HepG2 (cell line): ENCODE results near the gene CAPN15. TPM values are rescaled to one million over a fixed set of nuclear protein-coding genes. Genes with fewer than 3 reads are reported as not detected.

ENCODE experiments used
- AKAP8 ChIP-seq: sonication (generic); formaldehyde crosslinking; IDR thresholded peaks from 2 replicates; pipeline ENCODE4 v1.5.1; 2020; ENCODE audit warnings: mild to moderate bottlenecking, missing genetic modification reagents
- GATA4 ChIP-seq: sonication (generic); IDR thresholded peaks from 2 replicates; pipeline ENCODE4 v1.6.1; 2016; ENCODE audit warnings: antibody characterized with exemption, low read depth, borderline replicate concordance
- GATAD2A ChIP-seq: IDR thresholded peaks from 2 replicates; pipeline ENCODE4 v1.6.1; 2016
- GTF3A ChIP-seq: sonication (generic); formaldehyde crosslinking; conservative IDR thresholded peaks from 2 replicates; pipeline ENCODE4 v1.4.0; 2020; ENCODE audit warnings: mild to moderate bottlenecking, missing genetic modification reagents
- KDM4B ChIP-seq: sonication (generic); formaldehyde crosslinking; IDR thresholded peaks from 2 replicates; pipeline ENCODE4 v1.4.0; 2020; ENCODE audit warnings: missing genetic modification reagents
- KLF12 ChIP-seq: sonication (generic); formaldehyde crosslinking; IDR thresholded peaks from 2 replicates; pipeline ENCODE4 v1.4.0; 2020; ENCODE audit warnings: missing genetic modification reagents, borderline replicate concordance
- MED1 ChIP-seq: sonication (generic); formaldehyde crosslinking; IDR thresholded peaks from 2 replicates; pipeline ENCODE4 v1.4.0; 2020; ENCODE audit warnings: missing genetic modification reagents
- NFE2L1 ChIP-seq: sonication (generic); formaldehyde crosslinking; IDR thresholded peaks from 2 replicates; pipeline ENCODE4 v1.4.0; 2020; ENCODE audit warnings: missing genetic modification reagents, mild to moderate bottlenecking, borderline replicate concordance
- NR2F6 ChIP-seq, 2 experiments: IDR thresholded peaks; 2 replicates each; pipeline ENCODE4 v1.6.1; 2016; ENCODE audit warnings: antibody characterized with exemption in 1 of 2, mild to moderate bottlenecking in 1 of 2
- NRL ChIP-seq: sonication (generic); formaldehyde crosslinking; IDR thresholded peaks from 2 replicates; pipeline ENCODE4 v1.5.0; 2020; ENCODE audit warnings: missing genetic modification reagents, mild to moderate bottlenecking, moderate library complexity, borderline replicate concordance
- PBX3 ChIP-seq: sonication (generic); formaldehyde crosslinking; IDR thresholded peaks from 2 replicates; pipeline ENCODE4 v1.8.1; 2023; ENCODE audit warnings: missing genetic modification reagents, inconsistent platforms, borderline replicate concordance
- POLR2G ChIP-seq: fragments of 200-400 bp; formaldehyde crosslinking; IDR thresholded peaks from 2 replicates; pipeline ENCODE4 v1.6.1; 2018; ENCODE audit warnings: mild to moderate bottlenecking, low read depth, low read length, moderate library complexity
- RBM22 ChIP-seq: fragments of 200-400 bp; formaldehyde crosslinking; optimal IDR thresholded peaks from 2 replicates; pipeline ENCODE3; 2017; ENCODE audit warnings: mild to moderate bottlenecking, low read length, moderate library complexity
- SALL1 ChIP-seq: sonication (generic); formaldehyde crosslinking; IDR thresholded peaks from 2 replicates; pipeline ENCODE4 v1.8.0; 2022; ENCODE audit warnings: mild to moderate bottlenecking, missing genetic modification reagents
- SKI ChIP-seq: fragments of 450-650 bp; IDR thresholded peaks from one replicate; pipeline ENCODE4 v1.6.1; 2018; ENCODE audit warnings: mild to moderate bottlenecking; ENCODE audit not compliant: partially characterized antibody
- SMAD1 ChIP-seq: sonication (generic); formaldehyde crosslinking; IDR thresholded peaks from 2 replicates; pipeline ENCODE4 v1.4.0; 2020; ENCODE audit warnings: missing genetic modification reagents, low read depth, mild to moderate bottlenecking, borderline replicate concordance
- polyA plus RNA-seq, 8 experiments: library from polyadenylated mRNA; depleted of rRNA in 3 of 8; stranded (reverse) in 7 of 8; unstranded in 1 of 8; fragments of >200 nt; fragmentation: Illumina TruSeq in 4 of 8; extraction: Trizol in 4 of 8; gene quantifications; 2 replicates each; pipeline versions ENCODE4 v1.2.1 to v1.2.3, GENCODE V29; 2011 to 2016; ENCODE audit warnings: low read depth in 4 of 8, missing spikeins in 1 of 8, mixed read lengths in 1 of 8; ENCODE audit not compliant: insufficient read depth in 1 of 8
- total RNA-seq, 5 experiments: library from RNA; depleted of rRNA; stranded (reverse); fragments of >200 nt; fragmentation: Illumina TruSeq; extraction: Trizol; gene quantifications; 2 replicates each; pipeline ENCODE4 v1.2.3, GENCODE V29; 2016; ENCODE audit warnings: low read depth in 1 of 5
- TF ChIP-seq, protein P1 (sequence below): sonication (generic); formaldehyde crosslinking; IDR thresholded peaks from 2 replicates; pipeline ENCODE4 v1.4.0; 2020; ENCODE audit warnings: missing genetic modification reagents, mild to moderate bottlenecking, borderline replicate concordance
- TF ChIP-seq, protein P2 (sequence below): sonication (generic); formaldehyde crosslinking; IDR thresholded peaks from 2 replicates; pipeline ENCODE4; 2020; ENCODE audit warnings: missing genetic modification reagents, mild to moderate bottlenecking, borderline replicate concordance
- TF ChIP-seq, protein P3 (sequence below): sonication (generic); formaldehyde crosslinking; IDR thresholded peaks from 2 replicates; pipeline ENCODE4 v1.5.0; 2020; ENCODE audit warnings: mild to moderate bottlenecking, missing genetic modification reagents, moderate library complexity

Gene CAPN15
- total and polyA plus RNA-seq, 2 of the 13 experiments (the other 11 are each of a cell fraction or from before 2014, with no cell fraction given), result 14.9 to 24.5 TPM

DNA sequence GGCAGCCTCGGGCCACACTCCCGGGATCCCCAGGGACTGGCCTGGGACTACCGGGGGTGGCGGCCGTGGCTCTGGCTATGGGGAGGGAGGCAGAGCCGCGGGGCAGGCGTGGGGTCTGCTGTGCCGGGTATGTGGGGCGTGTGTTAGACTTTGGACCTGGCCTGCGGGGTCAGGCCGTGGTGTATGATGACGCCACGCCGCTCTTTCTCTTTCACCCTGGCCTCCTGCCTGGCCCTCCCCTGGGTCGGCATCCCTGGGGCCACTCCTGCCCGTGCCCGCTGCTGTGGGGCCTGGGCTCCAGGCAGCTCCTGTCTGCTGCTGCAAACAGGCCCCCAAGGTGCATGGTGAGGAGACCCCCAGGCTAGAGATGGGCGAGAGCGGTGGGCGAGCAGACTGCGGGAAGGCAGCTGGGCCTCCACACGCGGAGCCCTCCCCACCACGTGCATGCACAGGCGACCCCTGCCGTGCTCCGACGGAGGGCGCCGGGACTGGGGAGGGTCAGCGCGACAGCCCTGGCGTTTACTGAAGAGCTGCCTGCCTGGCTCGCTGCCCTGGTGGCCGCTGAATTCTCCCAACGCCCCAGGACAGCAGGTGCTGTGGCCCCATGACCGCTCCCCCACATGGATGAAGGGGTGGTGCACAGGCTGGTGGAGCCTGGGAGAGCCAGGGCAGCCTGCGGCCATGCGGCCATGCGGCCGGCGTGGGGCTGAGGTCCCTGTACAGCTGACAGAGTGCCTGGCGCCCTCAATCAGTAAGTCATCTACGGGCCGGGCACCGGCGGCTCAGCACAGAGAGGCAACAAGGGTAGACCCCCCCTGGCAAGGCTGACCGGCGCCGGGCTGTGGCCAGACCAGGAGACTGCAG, 16.0 kb downstream of the CAPN15 start (continued):
- peak; percentile 24 for TF ChIP-seq RBM22
- peak; percentile 44; the same call in 1 of the 2 replicates for TF ChIP-seq NRL (CRISPR knock-in tag)
- no peak for TF ChIP-seq GATA4
- 0 out of 2 replicates have a peak, but pooled peaks have one; percentile 34 for TF ChIP-seq KLF12 (CRISPR knock-in tag)
- TF ChIP-seq, protein P1, sequence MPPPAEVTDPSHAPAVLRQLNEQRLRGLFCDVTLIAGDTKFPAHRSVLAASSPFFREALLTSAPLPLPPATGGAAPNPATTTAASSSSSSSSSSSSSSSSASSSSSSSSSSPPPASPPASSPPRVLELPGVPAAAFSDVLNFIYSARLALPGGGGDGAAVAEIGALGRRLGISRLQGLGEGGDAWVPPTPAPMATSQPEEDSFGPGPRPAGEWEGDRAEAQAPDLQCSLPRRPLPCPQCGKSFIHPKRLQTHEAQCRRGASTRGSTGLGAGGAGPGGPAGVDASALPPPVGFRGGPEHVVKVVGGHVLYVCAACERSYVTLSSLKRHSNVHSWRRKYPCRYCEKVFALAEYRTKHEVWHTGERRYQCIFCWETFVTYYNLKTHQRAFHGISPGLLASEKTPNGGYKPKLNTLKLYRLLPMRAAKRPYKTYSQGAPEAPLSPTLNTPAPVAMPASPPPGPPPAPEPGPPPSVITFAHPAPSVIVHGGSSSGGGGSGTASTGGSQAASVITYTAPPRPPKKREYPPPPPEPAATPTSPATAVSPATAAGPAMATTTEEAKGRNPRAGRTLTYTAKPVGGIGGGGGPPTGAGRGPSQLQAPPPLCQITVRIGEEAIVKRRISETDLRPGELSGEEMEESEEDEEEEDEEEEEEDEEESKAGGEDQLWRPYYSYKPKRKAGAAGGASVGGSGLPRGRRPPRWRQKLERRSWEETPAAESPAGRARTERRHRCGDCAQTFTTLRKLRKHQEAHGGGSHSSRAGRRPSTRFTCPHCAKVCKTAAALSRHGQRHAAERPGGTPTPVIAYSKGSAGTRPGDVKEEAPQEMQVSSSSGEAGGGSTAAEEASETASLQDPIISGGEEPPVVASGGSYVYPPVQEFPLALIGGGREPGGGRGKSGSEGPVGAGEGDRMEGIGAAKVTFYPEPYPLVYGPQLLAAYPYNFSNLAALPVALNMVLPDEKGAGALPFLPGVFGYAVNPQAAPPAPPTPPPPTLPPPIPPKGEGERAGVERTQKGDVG (CRISPR knock-in tag), result peak; percentile 98
- TF ChIP-seq SKI, result peak; percentile 32
- peak; percentile 73 for TF ChIP-seq NR2F6 (IDR thresholded peaks at IDR 0.05)
- peak; percentile 66 for TF ChIP-seq NR2F6 (CRISPR knock-in tag; IDR thresholded peaks at IDR 0.05)
- TF ChIP-seq AKAP8 (CRISPR knock-in tag), result peak; percentile 69; the same call in 1 of the 2 replicates
- TF ChIP-seq, protein P2, sequence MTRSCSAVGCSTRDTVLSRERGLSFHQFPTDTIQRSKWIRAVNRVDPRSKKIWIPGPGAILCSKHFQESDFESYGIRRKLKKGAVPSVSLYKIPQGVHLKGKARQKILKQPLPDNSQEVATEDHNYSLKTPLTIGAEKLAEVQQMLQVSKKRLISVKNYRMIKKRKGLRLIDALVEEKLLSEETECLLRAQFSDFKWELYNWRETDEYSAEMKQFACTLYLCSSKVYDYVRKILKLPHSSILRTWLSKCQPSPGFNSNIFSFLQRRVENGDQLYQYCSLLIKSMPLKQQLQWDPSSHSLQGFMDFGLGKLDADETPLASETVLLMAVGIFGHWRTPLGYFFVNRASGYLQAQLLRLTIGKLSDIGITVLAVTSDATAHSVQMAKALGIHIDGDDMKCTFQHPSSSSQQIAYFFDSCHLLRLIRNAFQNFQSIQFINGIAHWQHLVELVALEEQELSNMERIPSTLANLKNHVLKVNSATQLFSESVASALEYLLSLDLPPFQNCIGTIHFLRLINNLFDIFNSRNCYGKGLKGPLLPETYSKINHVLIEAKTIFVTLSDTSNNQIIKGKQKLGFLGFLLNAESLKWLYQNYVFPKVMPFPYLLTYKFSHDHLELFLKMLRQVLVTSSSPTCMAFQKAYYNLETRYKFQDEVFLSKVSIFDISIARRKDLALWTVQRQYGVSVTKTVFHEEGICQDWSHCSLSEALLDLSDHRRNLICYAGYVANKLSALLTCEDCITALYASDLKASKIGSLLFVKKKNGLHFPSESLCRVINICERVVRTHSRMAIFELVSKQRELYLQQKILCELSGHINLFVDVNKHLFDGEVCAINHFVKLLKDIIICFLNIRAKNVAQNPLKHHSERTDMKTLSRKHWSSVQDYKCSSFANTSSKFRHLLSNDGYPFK (CRISPR knock-in tag), result peak; percentile 51; the same call in 1 of the 2 replicates
- peak; percentile 72; the same call in 1 of the 2 replicates for TF ChIP-seq SALL1 (CRISPR knock-in tag)
- TF ChIP-seq, protein P3, sequence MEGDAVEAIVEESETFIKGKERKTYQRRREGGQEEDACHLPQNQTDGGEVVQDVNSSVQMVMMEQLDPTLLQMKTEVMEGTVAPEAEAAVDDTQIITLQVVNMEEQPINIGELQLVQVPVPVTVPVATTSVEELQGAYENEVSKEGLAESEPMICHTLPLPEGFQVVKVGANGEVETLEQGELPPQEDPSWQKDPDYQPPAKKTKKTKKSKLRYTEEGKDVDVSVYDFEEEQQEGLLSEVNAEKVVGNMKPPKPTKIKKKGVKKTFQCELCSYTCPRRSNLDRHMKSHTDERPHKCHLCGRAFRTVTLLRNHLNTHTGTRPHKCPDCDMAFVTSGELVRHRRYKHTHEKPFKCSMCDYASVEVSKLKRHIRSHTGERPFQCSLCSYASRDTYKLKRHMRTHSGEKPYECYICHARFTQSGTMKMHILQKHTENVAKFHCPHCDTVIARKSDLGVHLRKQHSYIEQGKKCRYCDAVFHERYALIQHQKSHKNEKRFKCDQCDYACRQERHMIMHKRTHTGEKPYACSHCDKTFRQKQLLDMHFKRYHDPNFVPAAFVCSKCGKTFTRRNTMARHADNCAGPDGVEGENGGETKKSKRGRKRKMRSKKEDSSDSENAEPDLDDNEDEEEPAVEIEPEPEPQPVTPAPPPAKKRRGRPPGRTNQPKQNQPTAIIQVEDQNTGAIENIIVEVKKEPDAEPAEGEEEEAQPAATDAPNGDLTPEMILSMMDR (CRISPR knock-in tag), result peak; percentile 45
- TF ChIP-seq POLR2G, result peak; percentile 46; the same call in 1 of the 2 replicates
- peak; percentile 73 for TF ChIP-seq MED1
- TF ChIP-seq NFE2L1, result 0 out of 2 replicates have a peak, but pooled peaks have one; percentile 73
- TF ChIP-seq GTF3A (CRISPR knock-in tag), result no peak
- TF ChIP-seq KDM4B (CRISPR knock-in tag), result 0 out of 2 replicates have a peak, but pooled peaks have one; percentile 9
- 0 out of 2 replicates have a peak, but pooled peaks have one; percentile 59 for TF ChIP-seq SMAD1 (CRISPR knock-in tag)
- no peak for TF ChIP-seq PBX3 (CRISPR knock-in tag)
- TF ChIP-seq GATAD2A (CRISPR knock-in tag), result peak; percentile 89
